AG04450 (cell line): Measurements from ENCODE around the gene CPT1A. TPM values are rescaled to one million over a fixed set of nuclear protein-coding genes. Genes with fewer than 3 reads are reported as not detected.

ENCODE experiments used
- CTCF ChIA-PET: fragments of 300-600, 350-600 bp; formaldehyde crosslinking; extraction: SDS; loops from one replicate; lab custom pipeline; 2022; ENCODE audit warnings: antibody characterized with exemption, inconsistent platforms; lab: Charles Lee
- POLR2A ChIA-PET: fragments of 350-600 bp; formaldehyde crosslinking; extraction: SDS; loops from one replicate; lab custom pipeline; 2021; ENCODE audit warnings: antibody characterized with exemption, inconsistent platforms; lab: Yijun Ruan, JAX
- DNase-seq: peaks from one replicate; pipeline ENCODE4 v3.0.0-alpha.2; 2011; ENCODE audit warnings: low read depth, low spot score
- H3K27ac ChIP-seq: one replicate; pipeline ENCODE4 v1.5.1; 2012; ENCODE audit warnings: low read depth, low read length, control low read depth
- H3K27me3 ChIP-seq: one replicate; pipeline ENCODE4 v1.6.0; 2012; ENCODE audit warnings: low read length; ENCODE audit not compliant: control insufficient read depth, insufficient read depth
- H3K4me3 ChIP-seq: 2 replicates; pipeline ENCODE4 v1.5.1; 2011; ENCODE audit warnings: mild to moderate bottlenecking, low read depth, low read length, control low read depth
- H3K9me3 ChIP-seq: 2 replicates; pipeline ENCODE4 v1.5.1; 2012; ENCODE audit warnings: low read length; ENCODE audit not compliant: control insufficient read depth, insufficient read depth
- polyA plus RNA-seq: library from polyadenylated mRNA; depleted of rRNA; stranded (reverse); fragments of >200 nt; gene quantifications from 2 replicates; pipeline ENCODE4 v1.2.3, GENCODE V29; 2011
- TF ChIP-seq, protein P1 (sequence below): IDR thresholded peaks from 2 replicates; pipeline ENCODE4 v1.5.1; 2011; ENCODE audit warnings: low read depth, low read length, control low read depth, inconsistent platforms

The CPT1A gene
- polyA plus RNA-seq, 1 experiment, result 12.4 TPM

GRCh38 chr11:68721075-68721474 is 120.6 kb downstream of the CPT1A start:
- no peak overlapping the region for H3K27ac ChIP-seq
- ChIA-PET POLR2A (no interaction called here), CTCF (no interaction called here)
- TF ChIP-seq, protein P1, sequence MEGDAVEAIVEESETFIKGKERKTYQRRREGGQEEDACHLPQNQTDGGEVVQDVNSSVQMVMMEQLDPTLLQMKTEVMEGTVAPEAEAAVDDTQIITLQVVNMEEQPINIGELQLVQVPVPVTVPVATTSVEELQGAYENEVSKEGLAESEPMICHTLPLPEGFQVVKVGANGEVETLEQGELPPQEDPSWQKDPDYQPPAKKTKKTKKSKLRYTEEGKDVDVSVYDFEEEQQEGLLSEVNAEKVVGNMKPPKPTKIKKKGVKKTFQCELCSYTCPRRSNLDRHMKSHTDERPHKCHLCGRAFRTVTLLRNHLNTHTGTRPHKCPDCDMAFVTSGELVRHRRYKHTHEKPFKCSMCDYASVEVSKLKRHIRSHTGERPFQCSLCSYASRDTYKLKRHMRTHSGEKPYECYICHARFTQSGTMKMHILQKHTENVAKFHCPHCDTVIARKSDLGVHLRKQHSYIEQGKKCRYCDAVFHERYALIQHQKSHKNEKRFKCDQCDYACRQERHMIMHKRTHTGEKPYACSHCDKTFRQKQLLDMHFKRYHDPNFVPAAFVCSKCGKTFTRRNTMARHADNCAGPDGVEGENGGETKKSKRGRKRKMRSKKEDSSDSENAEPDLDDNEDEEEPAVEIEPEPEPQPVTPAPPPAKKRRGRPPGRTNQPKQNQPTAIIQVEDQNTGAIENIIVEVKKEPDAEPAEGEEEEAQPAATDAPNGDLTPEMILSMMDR, result no peak
- no peak for DNase-seq
- peaks cover 46% of the 10 kb centered on the region for H3K27me3 ChIP-seq
- no peak overlapping the region for H3K4me3 ChIP-seq
- H3K9me3 ChIP-seq, result peaks cover 11% of the 10 kb centered on the region

GRCh38 chr11:68715456-68716122 is 126.1 kb downstream of the CPT1A start:
- H3K4me3 ChIP-seq, result no peak overlapping the region
- ChIA-PET CTCF (no interaction called here), POLR2A (no interaction called here)
- TF ChIP-seq, protein P1, result no peak
- no peak for DNase-seq
- H3K27me3 ChIP-seq, result peaks cover 61% of the 10 kb centered on the region
- H3K9me3 ChIP-seq, result peaks cover 11% of the 10 kb centered on the region
- no peak overlapping the region for H3K27ac ChIP-seq

- ChIA-PET POLR2A (interaction anchor here (0.5 kb wide), 1 partner anchor 117 kb away, joined by 5 read pairs; no protein-coding TSS in a partner anchor), CTCF (no interaction called here)
- TF ChIP-seq, protein P1, result no peak
- H3K9me3 ChIP-seq, result peaks cover 7% of the 10 kb centered on the region
- no peak overlapping the region for H3K4me3 ChIP-seq
- H3K27me3 ChIP-seq, result peaks cover 59% of the 10 kb centered on the region
- no peak overlapping the region for H3K27ac ChIP-seq
- DNase-seq, result no peak
Observed at GRCh38 chr11:68714060-68714856, 127.5 kb downstream of the CPT1A start.

- Histone ChIP-seq H3K27me3 (peaks cover 47% of the 10 kb centered on the region), H3K9me3 (no peaks in the 10 kb centered on the region; the same call in 1 of the 2 replicates), H3K27ac (no peak overlapping the region), H3K4me3 (no peak overlapping the region)
- no peak for DNase-seq
- POLR2A ChIA-PET, result no interaction called here
- CTCF ChIA-PET, result no interaction called here
- TF ChIP-seq, protein P1, result no peak
Observed at GRCh38 chr11:68711114-68711513, 130.6 kb downstream of the CPT1A start.

DNA sequence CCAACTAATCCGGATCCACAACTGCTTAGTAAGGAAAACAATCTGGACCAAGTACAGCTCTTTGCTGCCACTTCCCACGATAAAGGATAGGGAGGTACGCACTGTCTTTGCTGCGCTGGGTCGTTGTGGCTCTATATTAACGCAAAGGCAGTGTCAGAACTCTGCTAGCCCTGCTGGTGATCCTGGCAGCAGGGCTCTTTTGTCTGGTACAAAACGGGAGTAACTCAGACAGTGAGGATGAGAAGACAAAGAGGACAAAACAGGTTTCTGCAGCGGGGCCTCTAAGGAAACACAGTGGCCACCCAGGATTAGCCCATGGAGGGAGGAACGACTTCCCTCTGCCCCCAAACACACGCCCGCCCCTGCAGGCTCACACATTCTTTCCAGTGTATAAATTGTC is 131.3 kb downstream of the CPT1A start:
- POLR2A ChIA-PET, result no interaction called here
- Histone ChIP-seq H3K4me3 (no peak overlapping the region), H3K27me3 (peaks cover 43% of the 10 kb centered on the region), H3K9me3 (no peaks in the 10 kb centered on the region; the same call in 1 of the 2 replicates), H3K27ac (no peak overlapping the region)
- no peak for DNase-seq
- TF ChIP-seq, protein P1, result no peak
- CTCF ChIA-PET, result no interaction called here
